Fibroblast of the aortic adventitia (primary cell): Measurements from ENCODE around the gene TRAPPC11. TPM values are rescaled to one million over a fixed set of nuclear protein-coding genes. Genes with fewer than 3 reads are reported as not detected.

ENCODE experiments used
- DNase-seq: peaks from one replicate; pipeline ENCODE4 v3.0.0-alpha.2; 2010; ENCODE audit warnings: low read depth
- H3K4me3 ChIP-seq: 2 replicates; pipeline ENCODE4 v1.5.1; 2011; ENCODE audit warnings: low read depth, mild to moderate bottlenecking, control low read depth, low read length, moderate library complexity
- CTCF ChIP-seq: IDR thresholded peaks from 2 replicates; pipeline ENCODE4 v1.5.1; 2011; ENCODE audit warnings: mild to moderate bottlenecking, low read length, control low read depth, inconsistent platforms; ENCODE audit not compliant: insufficient read depth
- total RNA-seq: library from RNA; depleted of rRNA; stranded (reverse); fragments of >200 nt; gene quantifications from 2 replicates; pipeline ENCODE4 v1.2.3, GENCODE V29; 2012; ENCODE audit warnings: low replicate concordance

TRAPPC11 gene
- total RNA-seq, 1 donor: 51.5 TPM

- DNase-seq: peak; percentile 9
- peak overlapping the region; percentile 91 for H3K4me3 ChIP-seq
- TF ChIP-seq CTCF: no peak
Measured at GRCh38 chr4:183659872-183660242, 764 bp downstream of the TRAPPC11 start.

GRCh38 chr4:183666088-183666487 lies 7.0 kb downstream of the TRAPPC11 start:
- no peak overlapping the region for H3K4me3 ChIP-seq
- DNase-seq: no peak
- no peak for TF ChIP-seq CTCF

GRCh38 chr4:183670251-183670650 lies 11.2 kb downstream of the TRAPPC11 start:
- no peak for TF ChIP-seq CTCF
- no peak for DNase-seq
- H3K4me3 ChIP-seq: no peak overlapping the region

GRCh38 chr4:183670960-183671555 lies 12.0 kb downstream of the TRAPPC11 start:
- no peak for DNase-seq
- TF ChIP-seq CTCF: no peak
- no peak overlapping the region for H3K4me3 ChIP-seq

GRCh38 chr4:183674153-183674552 lies 15.1 kb downstream of the TRAPPC11 start:
- no peak for TF ChIP-seq CTCF

GRCh38 chr4:183675625-183676024 lies 16.5 kb downstream of the TRAPPC11 start:
- peak; percentile 84 for DNase-seq
- no peak overlapping the region for H3K4me3 ChIP-seq
- TF ChIP-seq CTCF: no peak

More at GRCh38 chr4:183674153-183674552, 15.1 kb downstream of the TRAPPC11 start:
- H3K4me3 ChIP-seq: no peak overlapping the region
- DNase-seq: no peak

GRCh38 chr4:183681119-183681518 lies 22.0 kb downstream of the TRAPPC11 start:
- no peak for DNase-seq
- no peak for TF ChIP-seq CTCF
- H3K4me3 ChIP-seq: no peak overlapping the region
